ENCODE measurements around the gene CCNF. TPM values are rescaled to one million over a fixed set of nuclear protein-coding genes. Genes with fewer than 3 reads are reported as not detected.
"Not testable (repeated sequence)": the region's sequence is repeated elsewhere in the genome, so short reads cannot be mapped to it uniquely, and the experiment has no call there.

CCNF gene
- polyA plus RNA-seq, 1 donor from 2014 or later = 5.2 TPM

DNA sequence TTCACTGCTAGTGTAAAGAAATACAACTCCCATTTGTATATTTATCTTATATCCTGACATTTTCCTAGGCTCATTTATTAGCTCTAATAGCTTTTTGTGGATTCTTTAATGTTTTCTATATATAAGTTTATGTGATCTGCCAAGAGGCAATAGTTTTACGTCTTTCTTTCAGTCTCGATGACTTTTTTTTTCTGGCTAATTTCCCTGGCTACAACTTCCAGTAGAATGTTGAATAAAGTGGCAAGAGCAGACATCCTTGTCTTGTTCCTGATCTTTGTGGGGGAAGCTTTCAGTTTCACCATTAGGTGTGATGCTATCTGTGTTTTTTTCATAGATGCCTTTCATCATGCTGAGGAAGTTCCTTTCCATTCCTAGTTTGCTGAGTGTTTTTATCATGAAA lies 44.8 kb upstream of the CCNF start:
- Histone ChIP-seq H4K20me1 (ENCODE audit: insufficient read depth) (no peaks in the 10 kb centered on the region), H3K9me3 (ENCODE audit: low read length) (no peaks in the 10 kb centered on the region), H3K4me2 (ENCODE audit: low read length) (no peak overlapping the region), H3K9me2 (ENCODE audit: insufficient read depth, low read length) (no peaks in the 10 kb centered on the region), H3K36me3 (ENCODE audit: insufficient read depth, low read length) (no peaks in the 10 kb centered on the region), H3K79me2 (replicated peaks; ENCODE audit: insufficient read depth, low read length) (no peaks in the 10 kb centered on the region), H3F3A (ENCODE audit: insufficient read depth, low read length, poor library complexity, severe bottlenecking) (no peaks in the 10 kb centered on the region), H3K9ac (ENCODE audit: low read length) (no peak overlapping the region), H3K27me3 (ENCODE audit: insufficient read depth, low read depth, low read length) (no peaks in the 10 kb centered on the region), H3K4me3 (ENCODE audit: low read length) (no peak overlapping the region), H2AFZ (ENCODE audit: low read depth, low read length) (no peak overlapping the region), H3K27ac (ENCODE audit: low read length) (no peak overlapping the region)
- no peak for TF ChIP-seq POLR2AphosphoS5 (IDR thresholded peaks at IDR 0.05)
- TF ChIP-seq CTCF (IDR thresholded peaks at IDR 0.05; ENCODE audit: poor library complexity, severe bottlenecking) = no peak
- TF ChIP-seq EP300 (conservative IDR thresholded peaks at IDR 0.05; ENCODE audit: poor library complexity, severe bottlenecking) = no peak
- TF ChIP-seq MXI1 (conservative IDR thresholded peaks at IDR 0.05; ENCODE audit: poor library complexity, severe bottlenecking) = no peak
- no peak for TF ChIP-seq EZH2 (IDR thresholded peaks at IDR 0.05; ENCODE audit: borderline replicate concordance, insufficient read depth, low read length, poor library complexity, severe bottlenecking)
- TF ChIP-seq, protein P1, sequence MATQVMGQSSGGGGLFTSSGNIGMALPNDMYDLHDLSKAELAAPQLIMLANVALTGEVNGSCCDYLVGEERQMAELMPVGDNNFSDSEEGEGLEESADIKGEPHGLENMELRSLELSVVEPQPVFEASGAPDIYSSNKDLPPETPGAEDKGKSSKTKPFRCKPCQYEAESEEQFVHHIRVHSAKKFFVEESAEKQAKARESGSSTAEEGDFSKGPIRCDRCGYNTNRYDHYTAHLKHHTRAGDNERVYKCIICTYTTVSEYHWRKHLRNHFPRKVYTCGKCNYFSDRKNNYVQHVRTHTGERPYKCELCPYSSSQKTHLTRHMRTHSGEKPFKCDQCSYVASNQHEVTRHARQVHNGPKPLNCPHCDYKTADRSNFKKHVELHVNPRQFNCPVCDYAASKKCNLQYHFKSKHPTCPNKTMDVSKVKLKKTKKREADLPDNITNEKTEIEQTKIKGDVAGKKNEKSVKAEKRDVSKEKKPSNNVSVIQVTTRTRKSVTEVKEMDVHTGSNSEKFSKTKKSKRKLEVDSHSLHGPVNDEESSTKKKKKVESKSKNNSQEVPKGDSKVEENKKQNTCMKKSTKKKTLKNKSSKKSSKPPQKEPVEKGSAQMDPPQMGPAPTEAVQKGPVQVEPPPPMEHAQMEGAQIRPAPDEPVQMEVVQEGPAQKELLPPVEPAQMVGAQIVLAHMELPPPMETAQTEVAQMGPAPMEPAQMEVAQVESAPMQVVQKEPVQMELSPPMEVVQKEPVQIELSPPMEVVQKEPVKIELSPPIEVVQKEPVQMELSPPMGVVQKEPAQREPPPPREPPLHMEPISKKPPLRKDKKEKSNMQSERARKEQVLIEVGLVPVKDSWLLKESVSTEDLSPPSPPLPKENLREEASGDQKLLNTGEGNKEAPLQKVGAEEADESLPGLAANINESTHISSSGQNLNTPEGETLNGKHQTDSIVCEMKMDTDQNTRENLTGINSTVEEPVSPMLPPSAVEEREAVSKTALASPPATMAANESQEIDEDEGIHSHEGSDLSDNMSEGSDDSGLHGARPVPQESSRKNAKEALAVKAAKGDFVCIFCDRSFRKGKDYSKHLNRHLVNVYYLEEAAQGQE (IDR thresholded peaks at IDR 0.05; ENCODE audit: borderline replicate concordance) = no peak
- no peak for TF ChIP-seq TAF1 (IDR thresholded peaks at IDR 0.05; ENCODE audit: low read depth)
- no peak for TF ChIP-seq RAD21 (conservative IDR thresholded peaks at IDR 0.05)
- no peak for TF ChIP-seq SMC3 (conservative IDR thresholded peaks at IDR 0.05; ENCODE audit: poor library complexity)

DNA sequence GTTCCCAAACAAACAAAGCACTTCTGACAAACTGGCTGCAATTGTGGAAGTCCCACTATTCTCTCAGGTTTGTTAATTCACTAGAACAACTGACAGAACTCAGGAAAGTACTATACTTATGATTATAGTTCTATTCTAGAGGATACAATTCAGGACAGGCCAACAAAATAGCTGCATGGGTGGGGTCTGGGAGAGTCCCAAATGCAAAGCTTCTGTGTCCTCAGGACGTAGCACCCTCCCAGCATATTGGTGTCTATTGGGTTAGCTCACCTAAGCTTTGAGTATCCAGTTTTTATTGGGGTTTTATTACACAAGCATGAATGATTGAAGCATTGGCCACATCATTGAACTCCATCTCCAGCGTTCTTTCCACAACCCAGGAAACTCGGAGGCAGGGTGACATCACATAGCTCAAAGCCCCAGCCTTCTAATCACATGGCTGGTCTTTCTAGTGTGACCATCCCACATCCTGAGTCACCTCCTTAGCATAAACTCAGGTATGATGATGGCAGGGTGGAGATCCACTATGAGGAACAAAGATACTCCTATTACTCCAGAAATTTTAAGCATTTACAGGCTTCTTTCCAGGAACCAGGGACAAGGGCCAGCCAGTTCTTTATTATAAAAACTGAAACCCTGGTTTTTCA lies 43.9 kb upstream of the CCNF start:
- no peak overlapping the region for H2AFZ ChIP-seq (ENCODE audit: low read depth, low read length)
- no peaks in the 10 kb centered on the region for H3K27me3 ChIP-seq (ENCODE audit: insufficient read depth, low read depth, low read length)
- TF ChIP-seq, protein P1 (IDR thresholded peaks at IDR 0.05; ENCODE audit: borderline replicate concordance) = no peak
- no peak for TF ChIP-seq POLR2AphosphoS5 (IDR thresholded peaks at IDR 0.05)
- no peak for TF ChIP-seq CTCF (IDR thresholded peaks at IDR 0.05; ENCODE audit: poor library complexity, severe bottlenecking)
- no peak for TF ChIP-seq SMC3 (conservative IDR thresholded peaks at IDR 0.05; ENCODE audit: poor library complexity)
- no peak for TF ChIP-seq MXI1 (conservative IDR thresholded peaks at IDR 0.05; ENCODE audit: poor library complexity, severe bottlenecking)
- TF ChIP-seq RAD21 (conservative IDR thresholded peaks at IDR 0.05) = no peak
- no peak for TF ChIP-seq EP300 (conservative IDR thresholded peaks at IDR 0.05; ENCODE audit: poor library complexity, severe bottlenecking)
- no peak for TF ChIP-seq EZH2 (IDR thresholded peaks at IDR 0.05; ENCODE audit: borderline replicate concordance, insufficient read depth, low read length, poor library complexity, severe bottlenecking)
- no peak for TF ChIP-seq TAF1 (IDR thresholded peaks at IDR 0.05; ENCODE audit: low read depth)
- no peak overlapping the region for H3K4me3 ChIP-seq (ENCODE audit: low read length)
- no peak overlapping the region for H3K27ac ChIP-seq (ENCODE audit: low read length)
- H3K9me2 ChIP-seq (ENCODE audit: insufficient read depth, low read length) = no peaks in the 10 kb centered on the region
- no peaks in the 10 kb centered on the region for H3K36me3 ChIP-seq (ENCODE audit: insufficient read depth, low read length)
- no peaks in the 10 kb centered on the region for H3K9me3 ChIP-seq (ENCODE audit: low read length)
- no peaks in the 10 kb centered on the region for H3K79me2 ChIP-seq (replicated peaks; ENCODE audit: insufficient read depth, low read length)
- H3K4me2 ChIP-seq (ENCODE audit: low read length) = no peak overlapping the region
- H4K20me1 ChIP-seq (ENCODE audit: insufficient read depth) = no peaks in the 10 kb centered on the region
- H3F3A ChIP-seq (ENCODE audit: insufficient read depth, low read length, poor library complexity, severe bottlenecking) = no peaks in the 10 kb centered on the region
- no peak overlapping the region for H3K9ac ChIP-seq (ENCODE audit: low read length)

DNA sequence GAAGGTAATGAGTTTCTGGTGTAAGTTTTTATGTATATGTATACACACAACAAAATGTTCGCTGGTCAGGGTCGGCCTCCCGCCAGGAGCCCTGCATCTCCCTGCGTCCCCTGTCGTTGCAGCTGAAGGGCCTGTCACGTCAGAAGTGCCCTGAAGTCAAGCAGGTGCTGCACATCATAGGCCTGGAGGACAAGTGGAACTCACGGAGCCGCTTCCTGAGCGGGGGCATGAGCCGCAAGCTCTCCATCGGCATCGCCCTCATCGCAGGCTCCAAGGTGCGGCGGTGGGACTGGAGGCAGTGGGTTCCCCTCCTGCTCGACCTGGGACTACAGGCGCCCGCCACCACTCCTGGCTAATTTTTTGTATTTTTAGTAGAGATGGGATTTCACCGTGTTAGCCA lies 43.3 kb upstream of the CCNF start:
- not testable (repeated sequence) for H3K79me2 ChIP-seq (replicated peaks; ENCODE audit: insufficient read depth, low read length); H3K9me3 ChIP-seq (ENCODE audit: low read length); H3K4me2 ChIP-seq (ENCODE audit: low read length); H3K27ac ChIP-seq (ENCODE audit: low read length); H2AFZ ChIP-seq (ENCODE audit: low read depth, low read length); H3K36me3 ChIP-seq (ENCODE audit: insufficient read depth, low read length); H3K4me3 ChIP-seq (ENCODE audit: low read length); H4K20me1 ChIP-seq (ENCODE audit: insufficient read depth); H3K9ac ChIP-seq (ENCODE audit: low read length); H3F3A ChIP-seq (ENCODE audit: insufficient read depth, low read length, poor library complexity, severe bottlenecking); H3K27me3 ChIP-seq (ENCODE audit: insufficient read depth, low read depth, low read length); H3K9me2 ChIP-seq (ENCODE audit: insufficient read depth, low read length)
